Raji (cell line): Measurements from ENCODE around the gene DLL4.

Experiments used
- POLR2A ChIP-seq: IDR thresholded peaks from 2 replicates; pipeline ENCODE4 v1.6.1; 2011; ENCODE audit warnings: low read depth, low read length, control low read depth; ENCODE audit not compliant: insufficient read depth

Gene DLL4

GRCh38 chr15:40915116-40915661 is 14.0 kb upstream of the DLL4 start:
- TF ChIP-seq POLR2A = no peak

GRCh38 chr15:40915679-40916078 is 13.5 kb upstream of the DLL4 start:
- TF ChIP-seq POLR2A = no peak

GRCh38 chr15:40917585-40917984 is 11.6 kb upstream of the DLL4 start:
- TF ChIP-seq POLR2A = no peak

- TF ChIP-seq POLR2A = no peak
Measured at GRCh38 chr15:40918146-40918798, 10.9 kb upstream of the DLL4 start.

- TF ChIP-seq POLR2A = no peak
Measured at GRCh38 chr15:40918799-40919392, 10.2 kb upstream of the DLL4 start.

- no peak for TF ChIP-seq POLR2A
Measured at GRCh38 chr15:40921949-40922607, 7.1 kb upstream of the DLL4 start.

GRCh38 chr15:40922608-40923005 is 6.5 kb upstream of the DLL4 start:
- no peak for TF ChIP-seq POLR2A

- TF ChIP-seq POLR2A = no peak
Measured at GRCh38 chr15:40923551-40923950, 5.6 kb upstream of the DLL4 start.

GRCh38 chr15:40925495-40925862 is 3.7 kb upstream of the DLL4 start:
- TF ChIP-seq POLR2A = no peak

GRCh38 chr15:40925863-40926658 is 3.1 kb upstream of the DLL4 start:
- no peak for TF ChIP-seq POLR2A

GRCh38 chr15:40926659-40927494 is 2.3 kb upstream of the DLL4 start:
- TF ChIP-seq POLR2A = no peak

GRCh38 chr15:40927495-40927872 is 1.7 kb upstream of the DLL4 start:
- TF ChIP-seq POLR2A = no peak

- TF ChIP-seq POLR2A = no peak
Measured at GRCh38 chr15:40927873-40928806, 1.0 kb upstream of the DLL4 start.
